Measurements from ENCODE around the gene COX6B2. TPM values are rescaled to one million over a fixed set of nuclear protein-coding genes. Genes with fewer than 3 reads are reported as not detected.

COX6B2 gene
- total RNA-seq, 1 experiment from 2014 or later: 3.3 TPM

DNA sequence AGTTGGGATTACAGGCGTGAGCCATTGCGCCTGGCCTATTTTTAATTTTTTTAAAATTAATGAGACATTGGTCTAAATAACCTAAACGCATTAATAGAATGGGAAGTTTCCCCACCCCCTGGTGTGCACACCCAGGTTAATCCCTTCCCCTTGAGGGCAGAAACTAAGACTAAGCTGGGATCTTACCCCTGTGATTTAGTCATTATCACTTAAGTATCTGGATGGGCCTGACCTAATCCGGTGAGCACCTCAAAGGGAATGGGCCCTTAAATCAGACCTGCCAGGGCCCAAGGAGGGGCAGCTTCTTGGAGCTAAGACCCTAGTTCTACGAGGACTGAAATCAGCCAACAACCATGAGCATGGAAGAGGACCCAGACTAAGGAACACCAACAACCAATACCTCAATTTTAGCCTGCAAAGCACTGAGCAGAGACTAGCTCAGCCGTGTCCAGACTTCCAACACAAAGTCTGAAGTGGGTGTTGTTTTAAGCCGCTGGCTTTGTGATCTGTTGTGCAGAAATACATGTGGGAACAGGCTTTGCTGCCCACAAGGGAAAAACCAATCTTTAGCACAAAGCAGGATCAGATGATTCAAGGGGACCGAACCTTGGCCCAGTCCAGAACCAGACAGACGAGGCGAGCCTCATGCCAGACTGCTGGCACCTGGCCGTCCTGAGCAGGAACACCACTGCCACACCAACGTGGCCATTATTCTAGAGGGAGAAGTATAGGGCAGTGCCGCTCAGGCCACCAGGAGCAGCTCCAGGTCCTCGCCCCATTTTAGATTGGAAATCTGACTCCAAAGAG is 46.0 kb upstream of the COX6B2 start:
- no peak for DNase-seq
- Histone ChIP-seq H3K27ac (0 out of 2 replicates have a peak overlapping the region, but pooled peaks have one; percentile 13), H3K36me3 (ENCODE audit: low read depth) (peaks cover 29% of the 10 kb centered on the region), H4K20me1 (ENCODE audit: insufficient read depth) (peaks cover 50% of the 10 kb centered on the region), H3F3A (ENCODE audit: insufficient read depth, low read depth) (peaks cover 84% of the 10 kb centered on the region), H2AFZ (no peak overlapping the region), H3K4me3 (no peak overlapping the region), H3K4me1 (replicated peaks; ENCODE audit: insufficient read depth) (peaks cover 3% of the 10 kb centered on the region), H3K27me3 (ENCODE audit: insufficient read depth, low read depth) (no peaks in the 10 kb centered on the region), H3K4me2 (no peak overlapping the region), H3K79me2 (ENCODE audit: low read depth) (peaks cover 31% of the 10 kb centered on the region), H3K9me2 (ENCODE audit: insufficient read depth) (no peaks in the 10 kb centered on the region), H3K9me3 (ENCODE audit: insufficient read depth, low read depth) (no peaks in the 10 kb centered on the region)
- TF ChIP-seq CTCF (conservative IDR thresholded peaks at IDR 0.05) (no peak), EZH2 (IDR thresholded peaks at IDR 0.05; ENCODE audit: low read depth) (no peak)
- ChIA-PET POLR2A (ENCODE audit: unreplicated experiment) (interaction anchor here (0.6 to 0.9 kb wide), 2 partner anchors 61 to 142 kb away, joined by 4 to 6 read pairs; partner anchors contain the start of genes ISOC2 and PPP6R1), CTCF (interaction anchor here (0.6 kb wide), 1 partner anchor 160 kb away, joined by 13 read pairs; no protein-coding TSS in a partner anchor)
- intact Hi-C loops (cut with micrococcal nuclease; ENCODE audit: unreplicated experiment): no loop called here
- BruUV-seq (replicated peaks): no TSS peak

DNA sequence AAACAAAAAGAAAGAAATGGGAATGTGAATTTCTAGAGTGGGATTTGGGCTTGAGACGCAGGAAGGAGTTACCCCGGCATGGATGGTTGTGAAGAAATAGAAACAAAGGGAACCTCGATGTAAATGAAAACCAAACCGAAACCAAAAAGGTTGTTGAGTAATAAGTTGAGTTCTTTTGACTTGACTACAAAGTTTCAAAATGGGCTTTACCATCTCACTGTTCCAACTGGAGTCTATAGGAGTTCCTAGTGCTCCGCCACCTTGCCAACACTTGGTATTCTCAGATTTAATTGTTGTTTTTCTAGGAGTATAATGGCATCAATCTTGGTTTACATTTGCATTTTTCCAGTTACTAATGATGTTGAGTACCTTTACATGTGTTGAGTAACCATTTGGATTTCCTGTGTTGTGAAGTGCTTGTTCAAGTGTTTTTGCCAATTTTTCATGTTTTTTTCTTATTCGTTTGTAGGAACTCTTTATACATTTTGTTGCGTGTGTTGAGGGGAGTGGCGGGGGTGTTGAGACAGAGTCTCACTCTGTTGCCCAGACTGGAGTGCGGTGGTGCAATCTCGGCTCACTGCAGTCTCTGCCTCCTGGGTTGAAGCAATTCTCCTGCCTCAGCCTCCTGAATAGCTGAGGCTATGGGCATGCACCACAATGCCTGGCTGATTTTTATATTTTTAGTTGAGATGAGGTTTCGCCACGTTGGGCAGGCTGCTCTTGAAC is 43.8 kb upstream of the COX6B2 start:
- H3K36me3 ChIP-seq (ENCODE audit: low read depth): peaks cover 16% of the 10 kb centered on the region; the same call in 1 of the 2 replicates
- H3K9me2 ChIP-seq (ENCODE audit: insufficient read depth): no peaks in the 10 kb centered on the region
- ChIA-PET CTCF (no interaction called here), POLR2A (ENCODE audit: unreplicated experiment) (no interaction called here)
- H2AFZ ChIP-seq: no peak overlapping the region
- no peak overlapping the region for H3K4me3 ChIP-seq
- no peak overlapping the region for H3K27ac ChIP-seq
- peaks cover 10% of the 10 kb centered on the region; the same call in 1 of the 2 replicates for H3K79me2 ChIP-seq (ENCODE audit: low read depth)
- intact Hi-C loops (cut with micrococcal nuclease; ENCODE audit: unreplicated experiment): no loop called here
- BruUV-seq (replicated peaks): no TSS peak
- H3K4me2 ChIP-seq: no peak overlapping the region
- no peak for DNase-seq
- no peaks in the 10 kb centered on the region for H3K4me1 ChIP-seq (replicated peaks; ENCODE audit: insufficient read depth)
- peaks cover 80% of the 10 kb centered on the region for H3F3A ChIP-seq (ENCODE audit: insufficient read depth, low read depth)
- no peaks in the 10 kb centered on the region for H3K27me3 ChIP-seq (ENCODE audit: insufficient read depth, low read depth)
- peaks cover 29% of the 10 kb centered on the region for H4K20me1 ChIP-seq (ENCODE audit: insufficient read depth)
- TF ChIP-seq EZH2 (IDR thresholded peaks at IDR 0.05; ENCODE audit: low read depth) (no peak), CTCF (conservative IDR thresholded peaks at IDR 0.05) (no peak)
- H3K9me3 ChIP-seq (ENCODE audit: insufficient read depth, low read depth): no peaks in the 10 kb centered on the region

GRCh38 chr19:55392820-55393761 is 38.6 kb upstream of the COX6B2 start:
- intact Hi-C loops (cut with micrococcal nuclease; ENCODE audit: unreplicated experiment): no loop called here
- H3F3A ChIP-seq (ENCODE audit: insufficient read depth, low read depth): peaks cover 80% of the 10 kb centered on the region
- no peak for DNase-seq
- CTCF ChIA-PET: no interaction called here
- TF ChIP-seq EZH2 (IDR thresholded peaks at IDR 0.05; ENCODE audit: low read depth): no peak
- no peak for TF ChIP-seq CTCF (conservative IDR thresholded peaks at IDR 0.05)
- no peaks in the 10 kb centered on the region for H3K27me3 ChIP-seq (ENCODE audit: insufficient read depth, low read depth)
- H3K36me3 ChIP-seq (ENCODE audit: low read depth): peaks cover 21% of the 10 kb centered on the region
- peaks cover 22% of the 10 kb centered on the region for H3K79me2 ChIP-seq (ENCODE audit: low read depth)
- H3K4me2 ChIP-seq: no peak overlapping the region
- no peaks in the 10 kb centered on the region for H3K9me2 ChIP-seq (ENCODE audit: insufficient read depth)
- no peak overlapping the region for H3K27ac ChIP-seq
- no TSS peak for BruUV-seq (replicated peaks)
- H3K4me3 ChIP-seq: no peak overlapping the region
- no peaks in the 10 kb centered on the region for H3K9me3 ChIP-seq (ENCODE audit: insufficient read depth, low read depth)
- POLR2A ChIA-PET (ENCODE audit: unreplicated experiment): interaction anchor here (0.7 kb wide), 1 partner anchor 114 kb away, joined by 9 read pairs; no protein-coding TSS in a partner anchor
- peaks cover 9% of the 10 kb centered on the region for H3K4me1 ChIP-seq (replicated peaks; ENCODE audit: insufficient read depth)
- peaks cover 42% of the 10 kb centered on the region for H4K20me1 ChIP-seq (ENCODE audit: insufficient read depth)
- H2AFZ ChIP-seq: no peak overlapping the region

Measured in PC-9 (cell line).